ENCODE data around the gene QDPR.
A peak's percentile ranks its signal among the peaks of the same experiment; 100 is the strongest.
"Not testable (repeated sequence)": the region's sequence is repeated elsewhere in the genome, so short reads cannot be mapped to it uniquely, and the experiment has no call there.

The QDPR gene

GRCh38 chr4:17489721-17490120, 22.2 kb downstream of the QDPR start:
- DNase-seq, result no peak

- DNase-seq, result no peak
These were observed 22.8 kb downstream of the QDPR start for GRCh38 chr4:17489123-17489522.

GRCh38 chr4:17482716-17483115, 29.2 kb downstream of the QDPR start:
- no peak for DNase-seq

- DNase-seq, result no peak
These were observed 30.9 kb downstream of the QDPR start for GRCh38 chr4:17480955-17481354.

GRCh38 chr4:17480210-17480927, 31.5 kb downstream of the QDPR start:
- no peak for DNase-seq

GRCh38 chr4:17477774-17478472, 34.0 kb downstream of the QDPR start:
- DNase-seq, result no peak

GRCh38 chr4:17476853-17477252, 35.0 kb downstream of the QDPR start:
- no peak for DNase-seq

- no peak for DNase-seq
These were observed 36.4 kb downstream of the QDPR start for GRCh38 chr4:17475481-17475880.

- DNase-seq, result no peak
These were observed 41.8 kb downstream of the QDPR start for GRCh38 chr4:17469931-17470674.

- DNase-seq, result peak; percentile 13
These were observed 43.2 kb downstream of the QDPR start for GRCh38 chr4:17468619-17469221.

- DNase-seq, result no peak
These were observed 48.3 kb downstream of the QDPR start for GRCh38 chr4:17463606-17464005.

- no peak for DNase-seq
These were observed 61.6 kb downstream of the QDPR start for GRCh38 chr4:17450269-17450804.

GRCh38 chr4:17448689-17449088, 63.2 kb downstream of the QDPR start:
- no peak for DNase-seq

GRCh38 chr4:17447675-17448298, 64.1 kb downstream of the QDPR start:
- peak; percentile 46 for DNase-seq

GRCh38 chr4:17447056-17447455, 64.8 kb downstream of the QDPR start:
- no peak for DNase-seq

- not testable (repeated sequence) for DNase-seq
These were observed 69.4 kb downstream of the QDPR start for GRCh38 chr4:17442477-17442876.

GRCh38 chr4:17437396-17437795, 74.5 kb downstream of the QDPR start:
- DNase-seq, result no peak

- DNase-seq, result no peak
These were observed 75.2 kb downstream of the QDPR start for GRCh38 chr4:17436750-17437090.
